ENCODE data around the gene EDDM3A.

The EDDM3A gene

GRCh38 chr14:20791187-20791586 lies 45.5 kb downstream of the EDDM3A start:
- no peak for TF ChIP-seq CTCF (IDR thresholded peaks at IDR 0.05; ENCODE audit: poor library complexity, severe bottlenecking)
- H3K9me3 ChIP-seq (ENCODE audit: severe bottlenecking): no peaks in the 10 kb centered on the region
- no peak overlapping the region for H3K27ac ChIP-seq (ENCODE audit: poor library complexity, severe bottlenecking)
- H3K4me1 ChIP-seq (ENCODE audit: insufficient read depth, poor library complexity, severe bottlenecking): no peaks in the 10 kb centered on the region
- no peaks in the 10 kb centered on the region for H3K36me3 ChIP-seq (ENCODE audit: low read depth)
- H3K27me3 ChIP-seq (ENCODE audit: insufficient read depth, poor library complexity, severe bottlenecking): peaks cover 10% of the 10 kb centered on the region
- no peak overlapping the region for H3K4me3 ChIP-seq (ENCODE audit: severe bottlenecking)
- DNase-seq (ENCODE audit: low spot score): no peak
- no peak for ATAC-seq (ENCODE audit: low read depth)

- TF ChIP-seq CTCF (IDR thresholded peaks at IDR 0.05; ENCODE audit: poor library complexity, severe bottlenecking): no peak
- H3K4me3 ChIP-seq (ENCODE audit: severe bottlenecking): no peak overlapping the region
- no peaks in the 10 kb centered on the region for H3K4me1 ChIP-seq (ENCODE audit: insufficient read depth, poor library complexity, severe bottlenecking)
- H3K36me3 ChIP-seq (ENCODE audit: low read depth): no peaks in the 10 kb centered on the region
- no peak for ATAC-seq (ENCODE audit: low read depth)
- H3K27ac ChIP-seq (ENCODE audit: poor library complexity, severe bottlenecking): no peak overlapping the region
- DNase-seq (ENCODE audit: low spot score): no peak
- H3K9me3 ChIP-seq (ENCODE audit: severe bottlenecking): no peaks in the 10 kb centered on the region
- peaks cover 10% of the 10 kb centered on the region for H3K27me3 ChIP-seq (ENCODE audit: insufficient read depth, poor library complexity, severe bottlenecking)
These were observed 45.9 kb downstream of the EDDM3A start for GRCh38 chr14:20791597-20791996.

- Histone ChIP-seq H3K36me3 (ENCODE audit: low read depth) (no peaks in the 10 kb centered on the region), H3K9me3 (ENCODE audit: severe bottlenecking) (no peaks in the 10 kb centered on the region), H3K4me1 (ENCODE audit: insufficient read depth, poor library complexity, severe bottlenecking) (no peaks in the 10 kb centered on the region), H3K27ac (ENCODE audit: poor library complexity, severe bottlenecking) (no peak overlapping the region), H3K4me3 (ENCODE audit: severe bottlenecking) (no peak overlapping the region), H3K27me3 (ENCODE audit: insufficient read depth, poor library complexity, severe bottlenecking) (peaks cover 10% of the 10 kb centered on the region)
- no peak for TF ChIP-seq CTCF (IDR thresholded peaks at IDR 0.05; ENCODE audit: poor library complexity, severe bottlenecking)
- ATAC-seq (ENCODE audit: low read depth) (no peak), DNase-seq (ENCODE audit: low spot score) (no peak)
These were observed 46.9 kb downstream of the EDDM3A start for GRCh38 chr14:20792556-20792955.

GRCh38 chr14:20794644-20795369 lies 49.1 kb downstream of the EDDM3A start:
- DNase-seq (ENCODE audit: low spot score) (no peak), ATAC-seq (ENCODE audit: low read depth) (no peak)
- no peaks in the 10 kb centered on the region for H3K36me3 ChIP-seq (ENCODE audit: low read depth)
- no peak overlapping the region for H3K27ac ChIP-seq (ENCODE audit: poor library complexity, severe bottlenecking)
- peaks cover 14% of the 10 kb centered on the region for H3K27me3 ChIP-seq (ENCODE audit: insufficient read depth, poor library complexity, severe bottlenecking)
- TF ChIP-seq CTCF (IDR thresholded peaks at IDR 0.05; ENCODE audit: poor library complexity, severe bottlenecking): no peak
- H3K4me3 ChIP-seq (ENCODE audit: severe bottlenecking): no peak overlapping the region
- H3K4me1 ChIP-seq (ENCODE audit: insufficient read depth, poor library complexity, severe bottlenecking): no peaks in the 10 kb centered on the region
- no peaks in the 10 kb centered on the region for H3K9me3 ChIP-seq (ENCODE audit: severe bottlenecking)

- ATAC-seq (ENCODE audit: low read depth) (peak; percentile 25; the same call in 1 of the 3 replicates), DNase-seq (ENCODE audit: low spot score) (no peak)
- Histone ChIP-seq H3K9me3 (ENCODE audit: severe bottlenecking) (no peaks in the 10 kb centered on the region), H3K27me3 (ENCODE audit: insufficient read depth, poor library complexity, severe bottlenecking) (peaks cover 10% of the 10 kb centered on the region), H3K27ac (ENCODE audit: poor library complexity, severe bottlenecking) (no peak overlapping the region), H3K36me3 (ENCODE audit: low read depth) (no peaks in the 10 kb centered on the region), H3K4me3 (ENCODE audit: severe bottlenecking) (no peak overlapping the region), H3K4me1 (ENCODE audit: insufficient read depth, poor library complexity, severe bottlenecking) (no peaks in the 10 kb centered on the region)
- TF ChIP-seq CTCF (IDR thresholded peaks at IDR 0.05; ENCODE audit: poor library complexity, severe bottlenecking): no peak
These were observed 51.5 kb downstream of the EDDM3A start for GRCh38 chr14:20797164-20797563.
